ENCODE measurements around the gene DAB2. TPM values are rescaled to one million over a fixed set of nuclear protein-coding genes. Genes with fewer than 3 reads are reported as not detected.
"Not testable (repeated sequence)": the region's sequence is repeated elsewhere in the genome, so short reads cannot be mapped to it uniquely, and the experiment has no call there.

DAB2 gene
- total RNA-seq, 2 donors from 2014 or later: 15.6 to 38.1 TPM

DNA sequence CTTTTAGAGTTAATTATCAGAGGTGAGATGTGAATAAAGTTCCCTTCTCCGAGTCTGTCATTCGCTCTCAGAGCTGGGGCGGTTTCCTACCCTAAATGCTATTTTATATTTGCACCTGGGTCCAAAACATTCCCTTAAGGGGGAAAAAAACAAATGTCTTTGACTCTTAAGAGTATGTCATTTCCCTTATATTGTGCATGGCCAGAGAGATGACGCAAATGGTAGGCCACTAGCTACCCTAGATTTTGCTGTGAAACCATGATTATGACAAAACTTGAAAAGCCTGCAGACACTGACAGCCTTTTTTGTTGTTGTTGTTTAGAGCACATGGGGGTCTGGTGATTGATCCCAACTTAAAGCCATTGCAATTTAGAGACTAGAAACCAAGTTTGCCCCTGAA is 12.8 kb downstream of the DAB2 start:
- DNase-seq (ENCODE audit: low spot score): no peak
- Histone ChIP-seq H3K27me3 (replicated peaks; ENCODE audit: insufficient read depth) (no peaks in the 10 kb centered on the region), H3K36me3 (no peaks in the 10 kb centered on the region), H3K9me3 (no peaks in the 10 kb centered on the region), H3K4me1 (replicated peaks) (no peaks in the 10 kb centered on the region), H3K27ac (no peak overlapping the region), H3K4me3 (no peak overlapping the region)
- TF ChIP-seq, protein P1, sequence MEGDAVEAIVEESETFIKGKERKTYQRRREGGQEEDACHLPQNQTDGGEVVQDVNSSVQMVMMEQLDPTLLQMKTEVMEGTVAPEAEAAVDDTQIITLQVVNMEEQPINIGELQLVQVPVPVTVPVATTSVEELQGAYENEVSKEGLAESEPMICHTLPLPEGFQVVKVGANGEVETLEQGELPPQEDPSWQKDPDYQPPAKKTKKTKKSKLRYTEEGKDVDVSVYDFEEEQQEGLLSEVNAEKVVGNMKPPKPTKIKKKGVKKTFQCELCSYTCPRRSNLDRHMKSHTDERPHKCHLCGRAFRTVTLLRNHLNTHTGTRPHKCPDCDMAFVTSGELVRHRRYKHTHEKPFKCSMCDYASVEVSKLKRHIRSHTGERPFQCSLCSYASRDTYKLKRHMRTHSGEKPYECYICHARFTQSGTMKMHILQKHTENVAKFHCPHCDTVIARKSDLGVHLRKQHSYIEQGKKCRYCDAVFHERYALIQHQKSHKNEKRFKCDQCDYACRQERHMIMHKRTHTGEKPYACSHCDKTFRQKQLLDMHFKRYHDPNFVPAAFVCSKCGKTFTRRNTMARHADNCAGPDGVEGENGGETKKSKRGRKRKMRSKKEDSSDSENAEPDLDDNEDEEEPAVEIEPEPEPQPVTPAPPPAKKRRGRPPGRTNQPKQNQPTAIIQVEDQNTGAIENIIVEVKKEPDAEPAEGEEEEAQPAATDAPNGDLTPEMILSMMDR (IDR thresholded peaks at IDR 0.05): no peak
- TF ChIP-seq POLR2A (IDR thresholded peaks at IDR 0.05) (no peak), POLR2AphosphoS5 (IDR thresholded peaks at IDR 0.05) (no peak)
- 94% methylated on average over 4 of the region's 4 CpGs for WGBS
- intact Hi-C loops (cut with DNase I): no loop called here

GRCh38 chr5:39411061-39411460 is 13.7 kb downstream of the DAB2 start:
- no peaks in the 10 kb centered on the region for H3K4me1 ChIP-seq (replicated peaks)
- intact Hi-C loops (cut with DNase I): no loop called here
- no peak for DNase-seq (ENCODE audit: low spot score)
- H3K4me3 ChIP-seq: no peak overlapping the region
- H3K36me3 ChIP-seq: no peaks in the 10 kb centered on the region
- WGBS: 3% methylated on average over 1 of the region's 1 CpG
- H3K27me3 ChIP-seq (replicated peaks; ENCODE audit: insufficient read depth): no peaks in the 10 kb centered on the region
- no peak overlapping the region for H3K27ac ChIP-seq
- TF ChIP-seq, protein P1 (IDR thresholded peaks at IDR 0.05): no peak
- no peak for TF ChIP-seq POLR2A (IDR thresholded peaks at IDR 0.05)
- TF ChIP-seq POLR2AphosphoS5 (IDR thresholded peaks at IDR 0.05): peak; percentile 3
- H3K9me3 ChIP-seq: no peaks in the 10 kb centered on the region

GRCh38 chr5:39409033-39409432 is 15.7 kb downstream of the DAB2 start:
- Histone ChIP-seq H3K4me1 (replicated peaks) (no peaks in the 10 kb centered on the region), H3K36me3 (no peaks in the 10 kb centered on the region), H3K4me3 (no peak overlapping the region), H3K9me3 (no peaks in the 10 kb centered on the region), H3K27me3 (replicated peaks; ENCODE audit: insufficient read depth) (no peaks in the 10 kb centered on the region), H3K27ac (no peak overlapping the region)
- intact Hi-C loops (cut with DNase I): no loop called here
- DNase-seq (ENCODE audit: low spot score): no peak
- WGBS: 76% methylated on average over 1 of the region's 1 CpG
- TF ChIP-seq, protein P1 (IDR thresholded peaks at IDR 0.05): no peak
- TF ChIP-seq POLR2AphosphoS5 (IDR thresholded peaks at IDR 0.05) (no peak), POLR2A (IDR thresholded peaks at IDR 0.05) (no peak)

- Histone ChIP-seq H3K27me3 (replicated peaks; ENCODE audit: insufficient read depth) (no peaks in the 10 kb centered on the region), H3K4me3 (no peak overlapping the region), H3K36me3 (no peaks in the 10 kb centered on the region), H3K9me3 (no peaks in the 10 kb centered on the region), H3K27ac (no peak overlapping the region), H3K4me1 (replicated peaks) (no peaks in the 10 kb centered on the region)
- DNase-seq (ENCODE audit: low spot score): no peak
- 52% methylated on average over 5 of the region's 5 CpGs for WGBS
- intact Hi-C loops (cut with DNase I): no loop called here
- TF ChIP-seq POLR2A (IDR thresholded peaks at IDR 0.05) (no peak), POLR2AphosphoS5 (IDR thresholded peaks at IDR 0.05) (no peak)
- TF ChIP-seq, protein P1 (IDR thresholded peaks at IDR 0.05): no peak
Observed at GRCh38 chr5:39405083-39405843, 19.5 kb downstream of the DAB2 start.

DNA sequence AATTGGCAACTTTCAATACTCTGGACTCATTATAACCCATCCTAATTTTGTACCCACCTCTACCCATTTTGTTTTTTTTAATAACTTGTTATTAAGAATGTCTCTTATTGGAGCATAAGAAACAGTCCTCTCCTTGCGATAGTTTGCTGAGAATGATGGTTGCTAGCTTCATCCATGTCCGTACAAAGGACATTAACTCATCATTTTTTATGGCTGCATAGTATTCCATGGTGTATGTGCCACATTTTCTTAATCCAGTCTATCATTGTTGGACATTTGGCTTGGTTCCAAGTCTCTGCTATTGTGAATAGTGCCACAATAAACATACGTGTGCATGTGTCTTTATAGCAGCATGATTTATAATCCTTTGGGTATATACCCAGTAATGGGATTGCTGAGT is 21.0 kb downstream of the DAB2 start:
- H3K4me3 ChIP-seq; H3K4me1 ChIP-seq (replicated peaks); H3K27ac ChIP-seq; intact Hi-C loops (cut with DNase I); DNase-seq (ENCODE audit: low spot score); H3K27me3 ChIP-seq (replicated peaks; ENCODE audit: insufficient read depth); H3K9me3 ChIP-seq; H3K36me3 ChIP-seq: not testable (repeated sequence)
- WGBS: 83% methylated on average over 3 of the region's 3 CpGs

DNA sequence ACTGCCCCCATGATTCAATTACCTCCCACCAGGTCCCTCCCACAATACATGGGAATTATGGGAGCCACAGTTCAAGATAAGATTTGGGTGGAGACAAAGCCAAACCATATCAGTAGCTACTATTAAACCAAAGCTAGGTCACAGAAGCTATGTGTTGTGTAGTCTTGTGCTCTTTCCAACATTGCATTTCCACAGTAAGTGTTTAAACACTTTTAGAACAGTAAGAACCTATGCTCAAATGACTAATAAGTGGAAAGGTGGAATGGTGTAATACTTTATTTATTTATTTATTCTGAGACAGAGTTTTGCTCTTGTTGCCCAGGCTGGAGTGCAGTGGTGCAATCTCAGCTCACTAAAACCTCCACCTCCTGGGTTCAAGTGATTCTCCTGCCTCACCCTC is 22.6 kb downstream of the DAB2 start:
- H3K27ac ChIP-seq; intact Hi-C loops (cut with DNase I); H3K9me3 ChIP-seq; H3K27me3 ChIP-seq (replicated peaks; ENCODE audit: insufficient read depth); H3K4me1 ChIP-seq (replicated peaks); H3K4me3 ChIP-seq; H3K36me3 ChIP-seq; DNase-seq (ENCODE audit: low spot score): not testable (repeated sequence)
